HepG2 (cell line): ENCODE results near the gene MTUS2. TPM values are rescaled to one million over a fixed set of nuclear protein-coding genes. Genes with fewer than 3 reads are reported as not detected.

Source experiments
- ATAC-seq: fragments of 200-7000 bp; cut with Tn5 transposase; 3 replicates; pipeline ENCODE4 v1.9.1; 2020; ENCODE audit warnings: mild to moderate bottlenecking, moderate library complexity
- BruUV-seq: library from RNA; stranded (reverse); fragments of 400-500 nt; replicated peaks from 2 replicates; lab custom pipeline; 2021; lab: Mats Ljungman, UMichigan
- CTCF ChIA-PET: fragments of 300-600 bp; formaldehyde crosslinking; extraction: SDS; loops from one replicate; lab custom pipeline; 2021; ENCODE audit warnings: low total read pairs, inconsistent platforms, low intra/inter-chr PET ratio; lab: Yijun Ruan, JAX
- POLR2A ChIA-PET: fragments of 350-600 bp; sonication (Branson Sonifier 250); formaldehyde crosslinking; loops from one replicate; lab custom pipeline; 2020; ENCODE audit warnings: antibody characterized with exemption, inconsistent platforms; lab: Yijun Ruan, JAX
- DNase-seq: peaks from one replicate; pipeline ENCODE4 v3.0.0-alpha.2; 2015; ENCODE audit warnings: low spot score
- FAIRE-seq: peaks from 3 replicates; lab custom pipeline; 2011; peaks lifted over from hg19 to GRCh38; lab: Jason Lieb, UNC
- H2AFZ ChIP-seq: one replicate; pipeline ENCODE4 v1.6.1; 2011; ENCODE audit warnings: low read length, inconsistent platforms
- H3K27ac ChIP-seq: fragments of 300-600 bp; 3 replicates; pipeline ENCODE4 v1.8.0; 2011; ENCODE audit warnings: mixed run types, mild to moderate bottlenecking, mixed read lengths, low read length, inconsistent platforms; ENCODE audit not compliant: insufficient read depth; ENCODE audit errors: extremely low read length
- H3K27me3 ChIP-seq, 2 experiments: fragments of 200-600 bp in 1 of 2; 2 replicates in 1 of 2; 3 replicates in 1 of 2; pipeline versions ENCODE4 v1.6.0 to v1.8.0; 2011; ENCODE audit warnings: low read length in 2 of 2, mild to moderate bottlenecking in 2 of 2, moderate library complexity in 2 of 2, inconsistent platforms in 1 of 2; ENCODE audit not compliant: insufficient read depth in 2 of 2, control insufficient read depth in 1 of 2
- H3K36me3 ChIP-seq, 2 experiments: fragments of 200-600 bp in 1 of 2; replicated peaks in 1 of 2; 2 replicates in 1 of 2; 3 replicates in 1 of 2; pipeline versions ENCODE4 v1.5.1 to v1.8.0; 2011; ENCODE audit warnings: low read length in 2 of 2, inconsistent platforms in 1 of 2; ENCODE audit not compliant: insufficient read depth in 2 of 2, control insufficient read depth in 1 of 2
- H3K4me1 ChIP-seq: 2 replicates; pipeline ENCODE4 v1.5.1; 2012; ENCODE audit warnings: low read length, inconsistent platforms; ENCODE audit not compliant: insufficient read depth
- H3K4me2 ChIP-seq: 2 replicates; pipeline ENCODE4 v1.6.0; 2011; ENCODE audit warnings: low read depth, low read length, inconsistent platforms
- H3K4me3 ChIP-seq, 3 experiments: fragments of 200-600 bp in 1 of 3; sonication (generic), shearing (Covaris generic) in 1 of 3; replicated peaks in 1 of 3; 2 replicates each; pipeline ENCODE4 v1.5.1; 2011 to 2016; ENCODE audit warnings: low read length in 3 of 3, inconsistent platforms in 2 of 3, low read depth in 2 of 3, mild to moderate bottlenecking in 2 of 3, control low read depth in 1 of 3, mixed read lengths in 1 of 3; ENCODE audit not compliant: insufficient read depth in 1 of 3
- H3K79me2 ChIP-seq: one replicate; pipeline ENCODE4 v1.6.1; 2011; ENCODE audit warnings: low read length, inconsistent platforms; ENCODE audit not compliant: insufficient read depth
- H3K9ac ChIP-seq: 2 replicates; pipeline ENCODE4 v1.6.0; 2011; ENCODE audit warnings: mild to moderate bottlenecking, low read depth, low read length, inconsistent platforms; ENCODE audit not compliant: insufficient read depth
- H3K9me3 ChIP-seq: 2 replicates; pipeline ENCODE4 v1.5.1; 2012; ENCODE audit warnings: mild to moderate bottlenecking, low read length
- H4K20me1 ChIP-seq: 2 replicates; pipeline ENCODE4 v1.6.0; 2011; ENCODE audit warnings: inconsistent platforms, mild to moderate bottlenecking, low read length, moderate library complexity; ENCODE audit not compliant: insufficient read depth
- ATF7-NPFF ChIP-seq: sonication (generic); formaldehyde crosslinking; IDR thresholded peaks from 2 replicates; pipeline ENCODE4 v1.8.1; 2023; ENCODE audit warnings: mild to moderate bottlenecking, low read depth, missing genetic modification reagents, moderate library complexity
- CCDC6 ChIP-seq: sonication (generic); formaldehyde crosslinking; IDR thresholded peaks from 2 replicates; pipeline ENCODE4 v1.8.1; 2022; ENCODE audit warnings: mild to moderate bottlenecking, missing genetic modification reagents, moderate library complexity
- HES4 ChIP-seq: sonication (generic); formaldehyde crosslinking; IDR thresholded peaks from 2 replicates; pipeline ENCODE4 v1.9.0; 2021; ENCODE audit warnings: mild to moderate bottlenecking, missing genetic modification reagents, borderline replicate concordance
- HIVEP1 ChIP-seq: sonication (generic); formaldehyde crosslinking; IDR thresholded peaks from 2 replicates; pipeline ENCODE4 v1.4.0; 2020; ENCODE audit warnings: mild to moderate bottlenecking, missing genetic modification reagents
- MXI1 ChIP-seq: IDR thresholded peaks from 3 replicates; pipeline ENCODE4 v1.6.1; 2012; ENCODE audit warnings: low read depth, low read length, inconsistent platforms, borderline replicate concordance
- TARDBP ChIP-seq: sonication (generic); formaldehyde crosslinking; IDR thresholded peaks from 2 replicates; pipeline ENCODE4 v1.8.0; 2022; ENCODE audit warnings: mild to moderate bottlenecking, missing genetic modification reagents
- ZNF205 ChIP-seq: IDR thresholded peaks from 2 replicates; pipeline ENCODE4 v1.6.1; 2018; ENCODE audit warnings: missing biosample characterization, missing genetic modification reagents
- ZNF367 ChIP-seq: sonication (generic); formaldehyde crosslinking; IDR thresholded peaks from 2 replicates; pipeline ENCODE4 v1.4.0; 2020; ENCODE audit warnings: missing genetic modification reagents, borderline replicate concordance
- ZNF775 ChIP-seq: sonication (generic); formaldehyde crosslinking; IDR thresholded peaks from 2 replicates; pipeline ENCODE4 v1.4.0; 2020; ENCODE audit warnings: missing genetic modification reagents, mild to moderate bottlenecking, moderate library complexity, borderline replicate concordance
- ZZZ3 ChIP-seq: sonication (generic); formaldehyde crosslinking; IDR thresholded peaks from 2 replicates; pipeline ENCODE4 v1.4.0; 2020; ENCODE audit warnings: missing genetic modification reagents, mild to moderate bottlenecking, borderline replicate concordance
- WGBS: methylation state at CpG from one replicate; pipeline ENCODE4 v1.1.6; 2017; ENCODE audit warnings: low lambda C conversion rate; 5-methylcytosine and 5-hydroxymethylcytosine counted together
- in situ Hi-C: cut with HindIII; loops from 2 replicates; pipeline ENCODE4 v1.10.0; 2017; ENCODE audit warnings: low pct_unique_long_range_greater_than_20kb; ENCODE audit not compliant: extremely low pct_ligation_motif_present
- intact Hi-C: fragments of 100-400 bp; cut with micrococcal nuclease; formaldehyde crosslinking; loops from one replicate; pipeline ENCODE4 v1.10.0; 2022; ENCODE audit not compliant: unreplicated experiment
- polyA plus RNA-seq, 8 experiments: library from polyadenylated mRNA; depleted of rRNA in 3 of 8; stranded (reverse) in 7 of 8; unstranded in 1 of 8; fragments of >200 nt; fragmentation: Illumina TruSeq in 4 of 8; extraction: Trizol in 4 of 8; gene quantifications; 2 replicates each; pipeline versions ENCODE4 v1.2.1 to v1.2.3, GENCODE V29; 2011 to 2016; ENCODE audit warnings: low read depth in 4 of 8, missing spikeins in 1 of 8, mixed read lengths in 1 of 8; ENCODE audit not compliant: insufficient read depth in 1 of 8
- total RNA-seq, 5 experiments: library from RNA; depleted of rRNA; stranded (reverse); fragments of >200 nt; fragmentation: Illumina TruSeq; extraction: Trizol; gene quantifications; 2 replicates each; pipeline ENCODE4 v1.2.3, GENCODE V29; 2016; ENCODE audit warnings: low read depth in 1 of 5
- TF ChIP-seq, protein P1 (sequence below): fragments of 450-650 bp; IDR thresholded peaks from 2 replicates; pipeline ENCODE4 v1.6.1; 2017
- TF ChIP-seq, protein P2 (sequence below): sonication (generic); formaldehyde crosslinking; IDR thresholded peaks from 2 replicates; pipeline ENCODE4 v1.8.1; 2022; ENCODE audit warnings: mild to moderate bottlenecking, missing genetic modification reagents
- TF ChIP-seq, protein P3 (sequence below): sonication (generic); formaldehyde crosslinking; IDR thresholded peaks from 2 replicates; pipeline ENCODE4 v1.4.0; 2020; ENCODE audit warnings: mild to moderate bottlenecking, missing genetic modification reagents

Gene MTUS2
- total and polyA plus RNA-seq, 2 of the 13 experiments (the other 11 are each of a cell fraction or from before 2014, with no cell fraction given): not detected

DNA sequence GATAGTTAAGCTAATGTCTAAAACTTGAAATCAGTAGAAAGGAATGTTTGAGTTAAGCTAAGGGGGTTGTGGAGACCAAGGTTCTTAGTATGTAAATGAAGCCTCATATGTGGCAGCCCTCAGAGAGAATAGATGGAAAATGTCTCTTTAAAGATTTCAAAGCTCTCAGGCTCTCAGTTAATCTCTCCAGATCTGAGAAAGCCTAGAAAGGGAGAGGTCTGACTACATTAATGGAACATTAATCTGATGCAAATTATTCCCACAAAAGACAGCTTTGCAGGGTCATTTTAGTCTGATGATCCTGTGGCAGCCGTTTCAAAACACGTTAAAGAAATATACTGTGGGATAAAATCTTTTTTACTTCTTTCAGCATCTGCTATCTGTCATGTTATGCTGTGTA, 508.4 kb downstream of the MTUS2 start:
- 3% methylated on average over 2 of the region's 2 CpGs for WGBS
- H3K27ac ChIP-seq: no peak overlapping the region
- in situ Hi-C loops: no loop called here
- FAIRE-seq (no peak), ATAC-seq (no peak), DNase-seq (no peak)
- H2AFZ ChIP-seq: no peak overlapping the region
- no peaks in the 10 kb centered on the region for H3K36me3 ChIP-seq
- H3K79me2 ChIP-seq: no peaks in the 10 kb centered on the region
- BruUV-seq: no TSS peak
- H3K4me3 ChIP-seq: no peak overlapping the region
- CTCF ChIA-PET: no interaction called here
- no peaks in the 10 kb centered on the region for H3K27me3 ChIP-seq
- no peaks in the 10 kb centered on the region; the same call in 1 of the 2 replicates for H3K9me3 ChIP-seq
- no peak overlapping the region for H3K9ac ChIP-seq
- H4K20me1 ChIP-seq: no peaks in the 10 kb centered on the region
- no peak overlapping the region for H3K4me2 ChIP-seq
- H3K4me1 ChIP-seq: no peaks in the 10 kb centered on the region
- intact Hi-C loops: no loop called here
- no peak for TF ChIP-seq ZZZ3 (CRISPR knock-in tag)
- TF ChIP-seq ATF7-NPFF (CRISPR knock-in tag): no peak
- TF ChIP-seq, protein P1, sequence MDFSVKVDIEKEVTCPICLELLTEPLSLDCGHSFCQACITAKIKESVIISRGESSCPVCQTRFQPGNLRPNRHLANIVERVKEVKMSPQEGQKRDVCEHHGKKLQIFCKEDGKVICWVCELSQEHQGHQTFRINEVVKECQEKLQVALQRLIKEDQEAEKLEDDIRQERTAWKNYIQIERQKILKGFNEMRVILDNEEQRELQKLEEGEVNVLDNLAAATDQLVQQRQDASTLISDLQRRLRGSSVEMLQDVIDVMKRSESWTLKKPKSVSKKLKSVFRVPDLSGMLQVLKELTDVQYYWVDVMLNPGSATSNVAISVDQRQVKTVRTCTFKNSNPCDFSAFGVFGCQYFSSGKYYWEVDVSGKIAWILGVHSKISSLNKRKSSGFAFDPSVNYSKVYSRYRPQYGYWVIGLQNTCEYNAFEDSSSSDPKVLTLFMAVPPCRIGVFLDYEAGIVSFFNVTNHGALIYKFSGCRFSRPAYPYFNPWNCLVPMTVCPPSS: no peak
- no peak for TF ChIP-seq HIVEP1 (CRISPR knock-in tag)
- no peak for TF ChIP-seq ZNF205 (CRISPR knock-in tag)
- TF ChIP-seq, protein P2, sequence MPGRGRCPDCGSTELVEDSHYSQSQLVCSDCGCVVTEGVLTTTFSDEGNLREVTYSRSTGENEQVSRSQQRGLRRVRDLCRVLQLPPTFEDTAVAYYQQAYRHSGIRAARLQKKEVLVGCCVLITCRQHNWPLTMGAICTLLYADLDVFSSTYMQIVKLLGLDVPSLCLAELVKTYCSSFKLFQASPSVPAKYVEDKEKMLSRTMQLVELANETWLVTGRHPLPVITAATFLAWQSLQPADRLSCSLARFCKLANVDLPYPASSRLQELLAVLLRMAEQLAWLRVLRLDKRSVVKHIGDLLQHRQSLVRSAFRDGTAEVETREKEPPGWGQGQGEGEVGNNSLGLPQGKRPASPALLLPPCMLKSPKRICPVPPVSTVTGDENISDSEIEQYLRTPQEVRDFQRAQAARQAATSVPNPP: no peak
- TF ChIP-seq CCDC6: no peak
- TF ChIP-seq HES4 (CRISPR knock-in tag): no peak
- TF ChIP-seq MXI1: no peak
- no peak for TF ChIP-seq ZNF775
- TF ChIP-seq TARDBP (CRISPR knock-in tag): no peak
- TF ChIP-seq ZNF367 (CRISPR knock-in tag): no peak
- TF ChIP-seq, protein P3, sequence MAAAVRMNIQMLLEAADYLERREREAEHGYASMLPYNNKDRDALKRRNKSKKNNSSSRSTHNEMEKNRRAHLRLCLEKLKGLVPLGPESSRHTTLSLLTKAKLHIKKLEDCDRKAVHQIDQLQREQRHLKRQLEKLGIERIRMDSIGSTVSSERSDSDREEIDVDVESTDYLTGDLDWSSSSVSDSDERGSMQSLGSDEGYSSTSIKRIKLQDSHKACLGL (CRISPR knock-in tag): no peak
- POLR2A ChIA-PET: no interaction called here
